ENCODE measurements around the gene CYP4V2.
A peak's percentile ranks its signal among the peaks of the same experiment; 100 is the strongest.

CYP4V2 gene

GRCh38 chr4:186191200-186192065, at the start of gene CYP4V2:
Gene CYP4V2, plus strand, starts transcription at chr4:186191567. Its CDS starts 257 bp downstream, at chr4:186191824.
- DNase-seq = peak; percentile 66

- peak; percentile 55 for DNase-seq
Measured at GRCh38 chr4:186144198-186144945, 47.0 kb upstream of the CYP4V2 start.

GRCh38 chr4:186144946-186145569, 46.3 kb upstream of the CYP4V2 start:
- no peak for DNase-seq

- no peak for DNase-seq
Measured at GRCh38 chr4:186146458-186146857, 44.9 kb upstream of the CYP4V2 start.

GRCh38 chr4:186148336-186148975, 42.9 kb upstream of the CYP4V2 start:
- DNase-seq = no peak

- peak; percentile 14 for DNase-seq
Measured at GRCh38 chr4:186149872-186150271, 41.5 kb upstream of the CYP4V2 start.

GRCh38 chr4:186150926-186151325, 40.4 kb upstream of the CYP4V2 start:
- DNase-seq = no peak

GRCh38 chr4:186151499-186151898, 39.9 kb upstream of the CYP4V2 start:
- DNase-seq = no peak

GRCh38 chr4:186158021-186158813, 33.1 kb upstream of the CYP4V2 start:
- no peak for DNase-seq

- DNase-seq = no peak
Measured at GRCh38 chr4:186158966-186159365, 32.4 kb upstream of the CYP4V2 start.

- no peak for DNase-seq
Measured at GRCh38 chr4:186159613-186160012, 31.8 kb upstream of the CYP4V2 start.

- DNase-seq = peak; percentile 53
Measured at GRCh38 chr4:186161138-186161537, 30.2 kb upstream of the CYP4V2 start.

GRCh38 chr4:186166852-186167512, 24.4 kb upstream of the CYP4V2 start:
- DNase-seq = no peak

GRCh38 chr4:186167605-186168004, 23.8 kb upstream of the CYP4V2 start:
- no peak for DNase-seq

- DNase-seq = no peak
Measured at GRCh38 chr4:186168750-186169149, 22.6 kb upstream of the CYP4V2 start.

- no peak for DNase-seq
Measured at GRCh38 chr4:186169333-186169944, 21.9 kb upstream of the CYP4V2 start.

GRCh38 chr4:186169945-186170802, 21.2 kb upstream of the CYP4V2 start:
- no peak for DNase-seq

GRCh38 chr4:186170966-186171365, 20.4 kb upstream of the CYP4V2 start:
- no peak for DNase-seq

- DNase-seq = peak; percentile 17
Measured at GRCh38 chr4:186172546-186172945, 18.8 kb upstream of the CYP4V2 start.

GRCh38 chr4:186188107-186188506, 3.3 kb upstream of the CYP4V2 start:
- no peak for DNase-seq

All from NCI-H345 (cell line).